ENCODE data around the gene CCNB1IP1. TPM values are rescaled to one million over a fixed set of nuclear protein-coding genes. Genes with fewer than 3 reads are reported as not detected.
"Not testable (repeated sequence)": the region's sequence is repeated elsewhere in the genome, so short reads cannot be mapped to it uniquely, and the experiment has no call there.

Gene CCNB1IP1, protein sequence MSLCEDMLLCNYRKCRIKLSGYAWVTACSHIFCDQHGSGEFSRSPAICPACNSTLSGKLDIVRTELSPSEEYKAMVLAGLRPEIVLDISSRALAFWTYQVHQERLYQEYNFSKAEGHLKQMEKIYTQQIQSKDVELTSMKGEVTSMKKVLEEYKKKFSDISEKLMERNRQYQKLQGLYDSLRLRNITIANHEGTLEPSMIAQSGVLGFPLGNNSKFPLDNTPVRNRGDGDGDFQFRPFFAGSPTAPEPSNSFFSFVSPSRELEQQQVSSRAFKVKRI
- 25.9 and 30.1 TPM in 2 replicates for total RNA-seq (2012; rRNA removed)

DNA sequence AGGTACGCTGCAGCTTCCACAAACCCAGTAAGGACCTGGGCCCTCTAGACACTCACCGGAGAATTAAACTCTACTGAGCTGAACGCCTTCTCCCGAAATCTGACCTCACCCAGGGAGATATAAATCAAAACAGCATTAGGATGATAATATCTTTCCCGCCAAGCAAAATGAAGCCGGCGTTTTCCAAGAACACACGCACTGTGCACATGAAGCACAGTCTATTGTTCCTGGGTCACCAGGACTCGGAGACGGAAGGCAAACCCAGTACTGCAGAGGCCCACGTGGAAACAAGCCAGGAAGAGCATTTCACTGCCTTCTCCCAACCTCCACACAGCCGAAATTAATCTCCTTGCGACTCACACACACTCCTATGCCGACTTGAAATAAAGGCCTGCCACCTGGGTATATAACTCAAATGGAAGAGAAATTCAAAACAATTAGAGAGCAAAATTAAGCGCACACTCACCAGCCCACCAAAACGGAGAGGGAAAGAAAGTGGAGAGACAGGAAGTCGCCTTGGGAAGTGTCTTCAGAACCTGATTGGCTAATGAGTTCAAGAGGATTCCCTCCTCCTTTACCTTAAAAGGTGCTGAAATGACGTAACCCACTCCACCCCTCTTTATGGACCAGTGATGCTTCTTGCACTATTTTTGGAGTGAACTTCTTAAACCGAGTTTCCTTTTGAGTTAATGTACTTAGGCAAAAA lies at the start of gene CCNB1IP1:
CCNB1IP1 (minus strand) TSS at position 492 of the 706 bp plus-strand sequence. CDS start 16,756 bp downstream, outside the sequence.
- peaks cover 2% of the 10 kb centered on the region for H3K27me3 ChIP-seq (ENCODE audit: control insufficient read depth, insufficient read depth, low read length)
- H3K36me3 ChIP-seq (ENCODE audit: insufficient read depth, low read length) = peaks cover 6% of the 10 kb centered on the region
- peak within 1 kb of the TSS; percentile 83 for H3K4me2 ChIP-seq (ENCODE audit: low read length)
- H3K4me1 ChIP-seq (ENCODE audit: control insufficient read depth, insufficient read depth, low read length) = peaks cover 5% of the 10 kb centered on the region
- H3K9ac ChIP-seq (ENCODE audit: low read depth, low read length) = peak within 1 kb of the TSS; percentile 80
- peak within 1 kb of the TSS; percentile 77 for H3K4me3 ChIP-seq (ENCODE audit: low read length)
- no peaks in the 10 kb centered on the region for H3K9me3 ChIP-seq (replicated peaks; ENCODE audit: low read length)

GRCh38 chr14:20382526-20382925 lies 49.4 kb upstream of the CCNB1IP1 start:
- Histone ChIP-seq H3K4me3 (ENCODE audit: low read length) (no peak overlapping the region), H3K27me3 (ENCODE audit: control insufficient read depth, insufficient read depth, low read length) (no peaks in the 10 kb centered on the region), H3K9me3 (replicated peaks; ENCODE audit: low read length) (no peaks in the 10 kb centered on the region), H3K9ac (ENCODE audit: low read depth, low read length) (no peak overlapping the region), H3K36me3 (ENCODE audit: insufficient read depth, low read length) (peaks cover 84% of the 10 kb centered on the region), H3K4me1 (ENCODE audit: control insufficient read depth, insufficient read depth, low read length) (no peaks in the 10 kb centered on the region), H3K4me2 (ENCODE audit: low read length) (no peak overlapping the region)

DNA sequence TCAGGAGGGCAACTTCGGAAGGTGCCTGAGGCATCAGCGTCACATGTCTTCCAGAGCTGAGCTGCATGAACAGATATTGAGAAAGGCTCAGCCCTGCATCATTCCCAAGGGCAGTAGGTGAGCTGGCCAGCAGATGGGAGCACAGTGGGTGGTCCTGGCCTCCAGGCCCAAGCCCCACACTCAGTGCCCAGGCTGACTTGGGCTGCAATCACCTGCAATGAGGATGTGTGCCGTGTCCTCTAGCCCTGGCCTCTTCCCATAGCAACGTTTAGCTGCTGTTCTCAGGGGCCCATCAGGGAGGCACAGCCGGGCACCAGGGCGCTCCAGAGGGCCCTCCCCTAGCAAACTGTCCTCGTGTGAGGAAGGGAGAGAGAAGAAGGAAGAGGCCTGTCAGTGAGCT lies 48.3 kb upstream of the CCNB1IP1 start:
- Histone ChIP-seq H3K4me1 (ENCODE audit: control insufficient read depth, insufficient read depth, low read length) (no peaks in the 10 kb centered on the region), H3K27me3 (ENCODE audit: control insufficient read depth, insufficient read depth, low read length) (no peaks in the 10 kb centered on the region), H3K4me3 (ENCODE audit: low read length) (no peak overlapping the region), H3K9me3 (replicated peaks; ENCODE audit: low read length) (no peaks in the 10 kb centered on the region), H3K4me2 (ENCODE audit: low read length) (no peak overlapping the region), H3K36me3 (ENCODE audit: insufficient read depth, low read length) (peaks cover 88% of the 10 kb centered on the region), H3K9ac (ENCODE audit: low read depth, low read length) (no peak overlapping the region)

GRCh38 chr14:20380681-20381080 lies 47.6 kb upstream of the CCNB1IP1 start:
- Histone ChIP-seq H3K9ac (ENCODE audit: low read depth, low read length) (no peak overlapping the region), H3K4me1 (ENCODE audit: control insufficient read depth, insufficient read depth, low read length) (no peaks in the 10 kb centered on the region), H3K4me2 (ENCODE audit: low read length) (no peak overlapping the region), H3K27me3 (ENCODE audit: control insufficient read depth, insufficient read depth, low read length) (no peaks in the 10 kb centered on the region), H3K4me3 (ENCODE audit: low read length) (no peak overlapping the region), H3K36me3 (ENCODE audit: insufficient read depth, low read length) (peaks cover 88% of the 10 kb centered on the region), H3K9me3 (replicated peaks; ENCODE audit: low read length) (no peaks in the 10 kb centered on the region)

DNA sequence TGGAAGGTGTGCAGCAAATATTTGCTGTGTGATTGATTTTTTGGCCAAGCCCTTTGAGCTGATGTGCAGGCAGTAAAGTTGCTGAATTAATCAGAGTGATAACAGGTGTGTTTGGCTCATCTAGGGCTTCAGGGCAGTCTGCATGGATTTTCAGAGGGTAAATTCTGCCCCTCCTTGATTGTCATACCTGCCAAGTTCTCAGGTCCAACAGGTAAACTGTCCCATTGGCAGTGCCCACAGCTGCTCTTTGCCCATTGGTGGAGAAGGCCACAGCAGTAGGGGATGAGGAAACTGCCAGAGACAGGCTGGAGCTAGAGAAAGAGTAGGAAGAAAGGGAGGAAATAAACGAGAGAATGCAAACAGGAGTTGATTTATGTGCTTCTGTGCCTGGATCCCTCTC lies 46.7 kb upstream of the CCNB1IP1 start:
- Histone ChIP-seq H3K4me2 (ENCODE audit: low read length) (no peak overlapping the region), H3K9ac (ENCODE audit: low read depth, low read length) (no peak overlapping the region), H3K36me3 (ENCODE audit: insufficient read depth, low read length) (peaks cover 86% of the 10 kb centered on the region), H3K27me3 (ENCODE audit: control insufficient read depth, insufficient read depth, low read length) (no peaks in the 10 kb centered on the region), H3K4me3 (ENCODE audit: low read length) (no peak overlapping the region), H3K4me1 (ENCODE audit: control insufficient read depth, insufficient read depth, low read length) (no peaks in the 10 kb centered on the region), H3K9me3 (replicated peaks; ENCODE audit: low read length) (no peaks in the 10 kb centered on the region)

- Histone ChIP-seq H3K4me2 (ENCODE audit: low read length) (no peak overlapping the region), H3K36me3 (ENCODE audit: insufficient read depth, low read length) (peaks cover 84% of the 10 kb centered on the region), H3K4me1 (ENCODE audit: control insufficient read depth, insufficient read depth, low read length) (no peaks in the 10 kb centered on the region), H3K27me3 (ENCODE audit: control insufficient read depth, insufficient read depth, low read length) (no peaks in the 10 kb centered on the region), H3K9ac (ENCODE audit: low read depth, low read length) (no peak overlapping the region), H3K9me3 (replicated peaks; ENCODE audit: low read length) (no peaks in the 10 kb centered on the region), H3K4me3 (ENCODE audit: low read length) (no peak overlapping the region)
Measured at GRCh38 chr14:20377171-20377570, 44.1 kb upstream of the CCNB1IP1 start.

DNA sequence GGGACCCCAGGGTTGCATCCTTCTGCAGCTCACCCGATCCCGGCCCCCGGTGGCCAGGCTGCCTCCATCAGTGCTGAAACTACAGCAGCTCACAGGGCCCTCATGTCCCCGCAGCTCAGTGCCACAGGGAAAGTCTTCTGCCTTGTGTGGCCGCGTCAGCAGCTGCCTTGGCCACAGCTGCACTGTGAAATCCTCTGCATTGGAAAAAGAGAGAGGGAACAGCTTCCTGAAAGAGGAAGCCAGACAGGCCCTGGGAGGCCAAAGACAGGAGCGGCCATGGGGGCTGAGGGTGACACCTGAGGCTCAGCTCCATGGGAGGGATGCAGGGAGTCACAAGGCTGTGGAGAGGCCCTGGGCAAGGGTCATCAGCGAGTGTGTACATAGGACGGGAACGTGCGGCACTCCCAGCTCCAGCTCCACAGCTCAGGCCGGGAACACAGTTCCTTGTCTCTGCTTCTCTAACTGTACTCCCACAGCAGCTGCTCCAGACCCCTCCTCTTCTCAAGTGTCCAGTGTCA lies 43.1 kb upstream of the CCNB1IP1 start:
- peaks cover 85% of the 10 kb centered on the region for H3K36me3 ChIP-seq (ENCODE audit: insufficient read depth, low read length)
- H3K4me1 ChIP-seq (ENCODE audit: control insufficient read depth, insufficient read depth, low read length) = no peaks in the 10 kb centered on the region
- no peak overlapping the region for H3K9ac ChIP-seq (ENCODE audit: low read depth, low read length)
- H3K4me3 ChIP-seq (ENCODE audit: low read length) = no peak overlapping the region
- H3K27me3 ChIP-seq (ENCODE audit: control insufficient read depth, insufficient read depth, low read length) = no peaks in the 10 kb centered on the region
- no peaks in the 10 kb centered on the region for H3K9me3 ChIP-seq (replicated peaks; ENCODE audit: low read length)
- no peak overlapping the region for H3K4me2 ChIP-seq (ENCODE audit: low read length)

DNA sequence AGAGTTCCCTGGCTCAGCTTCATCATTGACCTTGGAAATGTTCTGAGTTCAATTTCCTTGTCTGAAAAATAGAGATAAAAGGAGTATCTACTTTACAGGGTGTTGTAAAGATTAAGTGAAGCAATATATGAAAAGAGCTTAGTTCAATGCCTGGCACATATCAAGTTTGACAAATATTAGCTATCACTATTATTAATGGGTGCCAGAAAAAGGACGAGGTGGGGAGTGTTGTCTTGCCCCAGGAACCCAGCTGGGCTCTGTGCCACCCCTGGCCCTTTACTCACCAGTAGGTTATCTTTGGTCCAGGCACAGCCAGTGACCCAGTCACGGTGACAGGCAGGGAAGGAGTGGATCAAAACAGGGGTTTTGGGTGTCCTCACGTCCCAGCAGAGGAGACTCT lies 42.4 kb upstream of the CCNB1IP1 start:
- Histone ChIP-seq H3K27me3 (ENCODE audit: control insufficient read depth, insufficient read depth, low read length) (no peaks in the 10 kb centered on the region), H3K4me3 (ENCODE audit: low read length) (no peak overlapping the region), H3K36me3 (ENCODE audit: insufficient read depth, low read length) (peaks cover 86% of the 10 kb centered on the region), H3K9ac (ENCODE audit: low read depth, low read length) (no peak overlapping the region), H3K4me2 (ENCODE audit: low read length) (no peak overlapping the region), H3K9me3 (replicated peaks; ENCODE audit: low read length) (no peaks in the 10 kb centered on the region), H3K4me1 (ENCODE audit: control insufficient read depth, insufficient read depth, low read length) (no peaks in the 10 kb centered on the region)

DNA sequence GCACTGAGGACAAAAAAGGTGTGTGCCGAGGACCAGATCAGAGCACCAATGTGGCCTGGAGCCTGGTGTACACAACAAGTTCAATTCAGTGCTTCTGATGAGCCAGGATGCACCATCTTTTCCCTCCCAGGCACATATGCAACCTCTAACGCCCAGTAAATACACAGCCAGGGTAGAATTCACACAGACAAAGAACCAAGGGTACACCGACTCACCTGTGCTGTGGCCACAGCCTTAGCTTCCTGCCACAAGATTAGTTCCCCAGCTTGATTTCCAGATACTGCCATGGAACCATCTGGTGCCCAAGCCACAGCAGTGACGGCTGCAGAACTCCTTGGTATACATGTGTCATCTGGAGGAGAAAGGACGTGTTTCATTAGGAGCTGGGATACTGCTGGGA lies 39.7 kb upstream of the CCNB1IP1 start:
- no peak overlapping the region for H3K9ac ChIP-seq (ENCODE audit: low read depth, low read length)
- no peaks in the 10 kb centered on the region for H3K9me3 ChIP-seq (replicated peaks; ENCODE audit: low read length)
- peaks cover 79% of the 10 kb centered on the region for H3K36me3 ChIP-seq (ENCODE audit: insufficient read depth, low read length)
- no peaks in the 10 kb centered on the region for H3K4me1 ChIP-seq (ENCODE audit: control insufficient read depth, insufficient read depth, low read length)
- no peak overlapping the region for H3K4me2 ChIP-seq (ENCODE audit: low read length)
- no peaks in the 10 kb centered on the region for H3K27me3 ChIP-seq (ENCODE audit: control insufficient read depth, insufficient read depth, low read length)
- no peak overlapping the region for H3K4me3 ChIP-seq (ENCODE audit: low read length)

DNA sequence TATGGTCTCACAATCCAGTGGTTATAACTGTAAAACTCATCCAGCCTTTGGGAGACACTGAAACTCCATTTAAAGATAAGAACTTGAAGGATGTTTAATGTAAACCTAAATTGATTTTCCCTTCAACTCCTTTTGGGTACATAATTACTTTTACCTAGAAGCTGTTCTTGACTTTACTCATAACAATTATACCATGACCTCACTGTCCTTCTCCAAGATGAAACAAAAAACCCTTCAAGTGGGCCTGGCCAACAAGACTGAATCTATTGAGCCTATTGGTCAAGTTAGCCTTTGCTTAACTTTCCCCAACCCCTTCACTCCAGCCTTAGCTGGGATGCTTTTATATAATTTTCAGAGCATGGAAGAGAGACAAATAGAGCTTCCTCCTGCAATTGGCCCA lies 32.8 kb upstream of the CCNB1IP1 start:
- Histone ChIP-seq H3K9ac (ENCODE audit: low read depth, low read length) (no peak overlapping the region), H3K4me3 (ENCODE audit: low read length) (no peak overlapping the region), H3K36me3 (ENCODE audit: insufficient read depth, low read length) (peaks cover 51% of the 10 kb centered on the region), H3K4me1 (ENCODE audit: control insufficient read depth, insufficient read depth, low read length) (no peaks in the 10 kb centered on the region), H3K27me3 (ENCODE audit: control insufficient read depth, insufficient read depth, low read length) (no peaks in the 10 kb centered on the region), H3K9me3 (replicated peaks; ENCODE audit: low read length) (no peaks in the 10 kb centered on the region), H3K4me2 (ENCODE audit: low read length) (no peak overlapping the region)

DNA sequence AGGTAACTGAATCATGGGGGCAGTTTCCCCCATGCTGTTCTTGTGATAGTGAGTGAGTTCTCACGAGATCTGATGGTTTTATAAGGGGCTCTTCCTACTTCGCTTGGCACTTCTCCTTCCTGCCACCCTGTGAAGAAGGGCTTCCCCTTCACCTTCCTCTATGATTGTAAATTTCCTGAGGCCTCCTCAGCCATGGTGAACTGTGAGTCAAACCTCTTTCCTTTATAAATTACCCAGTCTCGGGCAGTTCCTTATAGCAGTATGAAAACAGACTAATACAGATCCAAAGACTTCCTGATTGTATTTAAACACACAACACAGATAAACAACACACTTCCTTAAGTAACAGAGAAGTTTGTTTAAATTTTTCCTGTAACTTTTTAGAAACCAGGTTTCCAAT lies 25.4 kb upstream of the CCNB1IP1 start:
- H3K36me3 ChIP-seq (ENCODE audit: insufficient read depth, low read length) = peaks cover 63% of the 10 kb centered on the region

More for the DNA sequence above, 25.4 kb upstream of the CCNB1IP1 start:
- H3K4me3 ChIP-seq (ENCODE audit: low read length); H3K9me3 ChIP-seq (replicated peaks; ENCODE audit: low read length); H3K4me1 ChIP-seq (ENCODE audit: control insufficient read depth, insufficient read depth, low read length); H3K9ac ChIP-seq (ENCODE audit: low read depth, low read length); H3K4me2 ChIP-seq (ENCODE audit: low read length); H3K27me3 ChIP-seq (ENCODE audit: control insufficient read depth, insufficient read depth, low read length): not testable (repeated sequence)

Measured in skeletal muscle satellite cell (primary cell).